GM12873 (cell line): ENCODE measurements around the gene OSBPL5.

Experiments
- CTCF ChIP-seq: IDR thresholded peaks from 2 replicates; pipeline ENCODE4 v1.5.1; 2012; ENCODE audit warnings: low read depth, mild to moderate bottlenecking, moderate library complexity, low read length, control low read depth; ENCODE audit not compliant: insufficient read depth; ENCODE audit errors: missing control alignments

The OSBPL5 gene

GRCh38 chr11:3132271-3132781 lies 32.8 kb downstream of the OSBPL5 start:
- TF ChIP-seq CTCF = no peak

- TF ChIP-seq CTCF = no peak
Observed at GRCh38 chr11:3131330-3131941, 33.7 kb downstream of the OSBPL5 start.

DNA sequence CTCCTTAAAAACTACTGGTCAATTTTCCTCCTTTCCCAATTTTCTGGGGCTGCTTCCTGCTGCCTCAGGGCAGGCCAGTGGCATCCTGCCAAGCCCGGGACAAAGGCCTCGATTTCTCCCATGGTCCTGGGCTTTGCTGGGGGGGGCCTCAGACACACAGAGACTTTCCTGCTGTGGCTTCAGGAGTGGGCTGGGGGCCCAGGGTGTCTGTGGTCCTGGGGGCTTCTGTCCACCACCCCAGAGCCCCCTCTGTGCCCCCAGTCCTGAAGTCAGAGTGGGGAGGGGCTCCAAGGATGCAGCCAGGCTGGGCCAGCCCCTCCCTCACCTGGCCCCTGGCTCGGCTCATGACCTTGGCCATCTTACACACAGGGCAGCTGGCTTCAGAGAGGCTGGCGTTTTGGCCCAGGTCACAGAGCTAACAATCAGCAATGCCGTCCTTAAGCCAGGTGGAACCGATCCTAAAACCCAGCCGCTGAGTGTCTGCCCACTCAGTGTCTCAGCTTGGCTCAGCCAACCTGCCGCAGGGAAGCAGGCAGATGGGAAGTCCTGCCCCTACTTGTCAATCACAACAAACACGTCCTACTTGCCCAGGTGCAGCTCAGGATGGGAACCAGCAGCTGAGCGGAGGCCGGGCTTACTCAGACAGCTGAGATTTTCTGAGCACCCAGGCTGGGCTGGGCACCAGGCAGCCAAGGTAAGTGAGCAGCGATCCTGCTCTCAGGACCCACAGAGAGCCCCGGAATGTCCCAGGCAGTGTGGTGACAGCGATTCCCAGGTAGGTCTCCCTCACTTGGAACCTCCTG lies 34.6 kb downstream of the OSBPL5 start:
- no peak for TF ChIP-seq CTCF

DNA sequence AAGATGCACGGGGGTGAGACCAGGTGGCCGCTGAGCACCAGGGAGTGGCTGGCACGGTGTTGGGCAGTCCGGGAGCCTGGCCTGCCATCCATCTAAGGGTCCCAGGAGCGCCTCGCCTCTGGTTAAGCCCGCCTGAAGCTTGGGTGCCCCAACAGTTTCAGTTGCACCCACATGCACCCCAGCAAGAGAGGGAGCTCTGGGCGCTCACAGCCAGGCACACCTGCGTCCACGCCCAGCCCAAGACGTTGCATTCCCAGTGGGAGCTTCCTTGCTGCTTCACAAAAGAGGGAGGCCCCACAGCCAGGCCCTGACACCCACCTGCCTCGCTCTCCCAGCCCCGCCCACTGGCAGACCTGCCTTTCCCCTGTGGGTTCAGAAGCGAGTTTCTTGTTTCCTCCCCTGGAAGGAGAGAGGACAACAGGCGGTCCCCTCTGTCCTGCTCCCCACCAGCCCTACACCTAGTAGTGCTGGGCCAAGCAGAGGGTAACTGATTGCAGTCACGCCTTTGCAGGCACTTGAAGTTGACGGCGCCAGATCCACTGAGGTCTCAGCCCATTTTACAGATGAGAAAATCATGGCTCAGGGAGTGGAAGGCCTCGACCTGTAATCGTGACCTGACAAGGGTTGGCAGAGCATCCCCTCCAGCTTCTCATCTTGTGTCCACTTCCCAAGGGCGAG lies 35.4 kb downstream of the OSBPL5 start:
- TF ChIP-seq CTCF = no peak

GRCh38 chr11:3129181-3129590 lies 35.9 kb downstream of the OSBPL5 start:
- no peak for TF ChIP-seq CTCF

DNA sequence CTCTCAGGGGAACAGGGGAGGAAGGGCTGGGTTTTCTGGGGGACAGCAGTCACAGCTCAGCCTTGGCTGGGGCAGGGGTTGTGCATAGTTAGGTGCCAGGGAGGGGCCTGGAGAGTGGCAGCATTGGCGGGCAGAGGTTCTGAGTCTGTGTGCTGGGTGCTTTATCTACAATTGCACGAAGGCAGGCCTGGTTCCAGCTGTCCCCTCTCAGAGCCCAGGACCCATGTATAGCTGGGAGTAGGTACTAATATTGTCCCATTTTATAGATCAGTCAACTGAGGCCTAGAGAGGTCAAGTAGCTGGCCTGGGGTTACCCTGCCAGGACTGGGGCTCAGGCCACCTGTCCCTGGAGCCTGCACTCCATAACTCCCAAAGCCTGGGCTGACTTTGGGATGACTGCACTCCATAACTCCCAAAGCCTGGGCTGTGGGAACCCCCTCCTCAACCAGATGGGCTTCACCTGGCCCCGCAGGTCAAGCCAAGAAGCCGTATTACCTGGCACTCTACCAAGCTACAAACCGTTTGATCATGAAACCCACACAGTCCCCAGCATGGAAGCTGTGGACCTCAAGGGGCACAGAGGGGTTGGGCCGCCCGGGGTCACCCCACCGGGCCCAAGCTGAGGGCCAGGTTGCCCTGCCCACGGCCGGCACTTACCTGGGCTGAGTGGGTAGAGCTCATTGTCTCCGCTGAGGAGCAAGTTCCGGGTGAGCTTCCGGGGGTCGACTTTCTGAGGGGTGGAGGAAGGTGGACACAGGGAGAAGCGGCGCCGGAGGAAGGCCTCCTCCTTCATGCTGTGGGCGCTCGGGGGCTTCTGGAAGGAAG lies 36.5 kb downstream of the OSBPL5 start:
- TF ChIP-seq CTCF = no peak
